Fibroblast of mammary gland (primary cell): ENCODE data around the gene UVSSA.
"Not testable (repeated sequence)": the region's sequence is repeated elsewhere in the genome, so short reads cannot be mapped to it uniquely, and the experiment has no call there.

Source experiments
- DNase-seq: peaks from one replicate; pipeline ENCODE4 v3.0.0-alpha.2; 2010; ENCODE audit warnings: low read depth
- H3K4me3 ChIP-seq: 2 replicates; pipeline ENCODE4 v1.5.1; 2011; ENCODE audit warnings: low read depth, mild to moderate bottlenecking, low read length, moderate library complexity; ENCODE audit not compliant: control insufficient read depth
- CTCF ChIP-seq: conservative IDR thresholded peaks from 2 replicates; pipeline ENCODE4 v1.5.1; 2011; ENCODE audit warnings: low read depth, low read length, inconsistent platforms; ENCODE audit not compliant: control insufficient read depth, insufficient read depth

Gene UVSSA

GRCh38 chr4:1417522-1418390 lies 70.7 kb downstream of the UVSSA start:
- DNase-seq: no peak
- H3K4me3 ChIP-seq: no peak overlapping the region
- no peak for TF ChIP-seq CTCF

DNA sequence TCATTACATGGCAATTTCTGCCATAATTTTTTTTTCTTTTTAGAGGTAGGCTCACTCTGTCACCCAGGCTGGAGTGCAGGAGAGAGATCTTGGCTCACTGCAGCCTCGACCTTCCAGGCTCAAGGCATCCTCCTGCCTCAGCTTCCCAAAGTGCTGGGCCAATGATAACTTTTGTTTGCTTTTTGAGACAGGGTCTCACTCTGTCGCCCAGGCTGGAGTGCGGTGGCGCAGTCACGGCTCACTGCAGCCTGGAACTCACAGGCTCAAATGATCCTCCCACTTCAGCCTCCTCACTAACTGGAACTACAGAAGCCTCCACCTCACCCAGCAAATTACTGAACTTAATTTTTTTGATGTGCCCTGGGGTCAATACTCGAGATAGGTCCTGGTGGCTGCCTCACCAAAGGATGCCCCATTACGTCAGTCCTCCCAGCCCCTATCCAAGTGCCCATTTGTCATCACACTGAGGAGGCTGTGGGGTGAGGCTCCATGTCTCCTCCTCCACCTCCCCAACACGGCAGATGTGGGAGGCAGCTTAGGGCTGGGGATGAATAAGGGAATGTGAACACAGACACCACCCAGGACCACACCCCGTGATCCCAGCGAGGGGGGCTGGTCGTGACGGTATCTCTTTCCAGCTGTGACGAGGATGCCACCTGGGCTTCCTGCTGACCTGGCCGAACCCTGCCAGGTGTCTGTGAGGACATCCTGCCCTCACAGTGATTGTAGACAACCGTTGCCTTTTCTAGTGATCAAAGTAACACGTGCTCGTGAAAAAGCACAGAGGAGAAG lies 71.7 kb downstream of the UVSSA start:
- no peak for TF ChIP-seq CTCF
- H3K4me3 ChIP-seq: no peak overlapping the region
- no peak for DNase-seq

- no peak for TF ChIP-seq CTCF
- no peak overlapping the region for H3K4me3 ChIP-seq
- no peak for DNase-seq
Measured at GRCh38 chr4:1419708-1420107, 72.7 kb downstream of the UVSSA start.

DNA sequence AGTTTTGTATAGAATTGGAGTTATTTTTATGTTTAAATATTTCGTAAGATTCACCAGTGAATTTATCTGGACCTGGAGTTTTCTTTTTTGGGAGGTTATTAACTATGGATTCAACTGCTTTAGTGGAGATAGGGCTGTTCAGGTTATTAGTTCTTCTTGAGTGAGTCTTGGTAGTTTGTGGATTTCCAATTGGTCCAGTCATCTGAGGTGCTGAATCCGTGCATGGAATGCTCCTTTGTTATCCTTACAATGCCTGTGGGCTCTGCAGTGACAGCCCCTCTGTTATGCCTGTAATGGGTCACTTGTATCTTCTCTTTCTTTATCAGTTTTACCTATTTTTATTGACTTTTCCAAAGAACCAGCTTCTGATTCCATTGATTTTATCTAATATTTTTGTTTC lies 74.6 kb downstream of the UVSSA start:
- no peak overlapping the region for H3K4me3 ChIP-seq
- no peak for DNase-seq
- TF ChIP-seq CTCF: no peak

DNA sequence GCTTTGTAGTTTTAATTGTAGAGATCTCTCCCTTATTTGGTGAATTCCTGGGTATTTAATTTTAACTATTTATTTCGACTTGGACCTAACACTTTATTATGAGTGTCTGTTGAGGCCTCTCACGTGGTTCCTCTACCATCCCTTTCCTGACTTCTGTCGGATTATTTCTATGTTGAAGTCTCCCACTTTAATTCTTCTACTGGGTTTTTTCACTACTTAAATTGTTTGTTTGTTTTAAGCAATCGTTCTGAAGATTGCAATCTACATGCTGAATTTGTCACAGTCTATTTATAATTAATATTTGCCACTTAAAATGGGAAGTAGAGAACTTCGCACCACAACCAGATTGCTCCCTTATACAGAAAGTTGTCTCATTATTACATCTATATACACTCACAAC lies 80.0 kb downstream of the UVSSA start:
- no peak for DNase-seq
- no peak for TF ChIP-seq CTCF
- H3K4me3 ChIP-seq: no peak overlapping the region

- H3K4me3 ChIP-seq, DNase-seq: not testable (repeated sequence)
Measured at GRCh38 chr4:1443688-1444172, 96.7 kb downstream of the UVSSA start.
